ENCODE results near the gene SPECC1. TPM values are rescaled to one million over a fixed set of nuclear protein-coding genes. Genes with fewer than 3 reads are reported as not detected.

The SPECC1 gene
- polyA plus RNA-seq, 3 donors, result 36.0 to 58.4 (median 50.5) TPM

DNA sequence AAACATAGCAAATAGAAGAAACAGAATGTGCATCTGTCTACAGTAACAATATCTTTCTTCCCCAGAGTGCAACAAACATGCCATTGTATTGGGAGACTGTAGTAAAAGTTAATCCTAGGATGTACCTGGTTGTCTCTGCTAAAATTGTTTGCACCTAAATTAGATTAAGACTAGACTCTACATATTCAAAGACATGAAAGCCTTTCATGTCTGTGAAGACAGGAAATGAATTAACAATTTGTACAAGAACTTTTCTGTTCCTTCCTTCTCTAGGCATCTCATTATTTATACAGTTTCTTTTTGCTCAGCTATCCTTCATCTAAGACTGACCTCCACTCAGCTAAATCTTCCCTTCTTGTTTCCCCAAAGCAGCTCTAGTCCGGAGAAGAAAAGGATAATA, 237.5 kb downstream of the SPECC1 start:
- Mint-ChIP-seq H3K4me1 (no peaks in the 10 kb centered on the region), H3K9me3 (peaks cover 0 to 10% (median 7%) of the 10 kb centered on the region in 7 donors), H3K27me3 (ENCODE audit: low read depth in 3 of 3) (no peaks in the 10 kb centered on the region), H3K27ac (no peak overlapping the region), H3K4me3 (no peak overlapping the region), H3K36me3 (peaks cover 52 to 73% of the 10 kb centered on the region in 2 donors)
- no peak overlapping the region for H3K9ac ChIP-seq (ENCODE audit: insufficient read depth, low read length, poor library complexity, severe bottlenecking)
- no peak overlapping the region for H2AFZ ChIP-seq (ENCODE audit: insufficient read depth, low read depth, low read length, poor library complexity, severe bottlenecking)
- H3K36me3 ChIP-seq (replicated peaks in 1 of 2; ENCODE audit: control insufficient read depth in 1 of 2, insufficient read depth in 2 of 2, low read length in 2 of 2), result peaks cover 67 to 96% of the 10 kb centered on the region in 2 donors
- H3K9me3 ChIP-seq (replicated peaks in 1 of 2; ENCODE audit: control insufficient read depth in 1 of 2, insufficient read depth in 1 of 2, low read length in 2 of 2), result peaks cover 0 to 4% of the 10 kb centered on the region in 2 donors
- H3K4me3 ChIP-seq (replicated peaks in 1 of 3; ENCODE audit: low read depth in 2 of 3, low read length in 3 of 3), result no peak overlapping the region
- TF ChIP-seq, protein P1, sequence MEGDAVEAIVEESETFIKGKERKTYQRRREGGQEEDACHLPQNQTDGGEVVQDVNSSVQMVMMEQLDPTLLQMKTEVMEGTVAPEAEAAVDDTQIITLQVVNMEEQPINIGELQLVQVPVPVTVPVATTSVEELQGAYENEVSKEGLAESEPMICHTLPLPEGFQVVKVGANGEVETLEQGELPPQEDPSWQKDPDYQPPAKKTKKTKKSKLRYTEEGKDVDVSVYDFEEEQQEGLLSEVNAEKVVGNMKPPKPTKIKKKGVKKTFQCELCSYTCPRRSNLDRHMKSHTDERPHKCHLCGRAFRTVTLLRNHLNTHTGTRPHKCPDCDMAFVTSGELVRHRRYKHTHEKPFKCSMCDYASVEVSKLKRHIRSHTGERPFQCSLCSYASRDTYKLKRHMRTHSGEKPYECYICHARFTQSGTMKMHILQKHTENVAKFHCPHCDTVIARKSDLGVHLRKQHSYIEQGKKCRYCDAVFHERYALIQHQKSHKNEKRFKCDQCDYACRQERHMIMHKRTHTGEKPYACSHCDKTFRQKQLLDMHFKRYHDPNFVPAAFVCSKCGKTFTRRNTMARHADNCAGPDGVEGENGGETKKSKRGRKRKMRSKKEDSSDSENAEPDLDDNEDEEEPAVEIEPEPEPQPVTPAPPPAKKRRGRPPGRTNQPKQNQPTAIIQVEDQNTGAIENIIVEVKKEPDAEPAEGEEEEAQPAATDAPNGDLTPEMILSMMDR (IDR thresholded peaks at IDR 0.05), result no peak
- no peak overlapping the region for H3K4me2 ChIP-seq (replicated peaks; ENCODE audit: extremely low read depth, low read length, poor library complexity, severe bottlenecking)
- intact Hi-C loops (cut with micrococcal nuclease), result no loop called here
- H3K27me3 ChIP-seq (ENCODE audit: control insufficient read depth in 2 of 2, insufficient read depth in 2 of 2, low read length in 2 of 2), result no peaks in the 10 kb centered on the region
- H3K27ac ChIP-seq (ENCODE audit: low read depth in 1 of 2, low read length in 2 of 2), result no peak overlapping the region
- no peaks in the 10 kb centered on the region for H3K4me1 ChIP-seq (ENCODE audit: control insufficient read depth in 1 of 2, insufficient read depth in 2 of 2, low read length in 2 of 2)
- WGBS (ENCODE audit: insufficient coverage), result no CpG with 5 or more reads among the region's 1 CpG
- no peaks in the 10 kb centered on the region for H3K79me2 ChIP-seq (ENCODE audit: insufficient read depth, low read length)
- no peaks in the 10 kb centered on the region for H4K20me1 ChIP-seq (ENCODE audit: insufficient read depth, low read length)
- DNase-seq, result no peak

DNA sequence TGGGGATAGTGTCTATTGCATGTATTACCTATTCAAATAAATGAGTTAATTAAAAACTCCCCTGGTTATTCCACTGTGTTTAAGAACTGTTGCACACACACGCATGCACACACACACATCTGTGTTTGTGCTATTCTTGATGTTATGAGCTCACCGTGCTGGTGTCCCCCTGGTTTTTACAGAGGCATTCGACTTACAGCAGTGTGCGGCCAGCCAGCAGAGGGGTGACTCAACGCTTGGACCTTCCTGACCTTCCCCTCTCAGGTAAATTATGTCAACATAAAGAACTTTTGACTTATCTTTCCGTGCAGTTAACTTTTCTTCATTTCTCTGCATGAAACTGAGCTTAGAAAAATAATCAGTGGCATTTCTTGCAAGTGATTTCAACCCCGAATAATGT, 244.2 kb downstream of the SPECC1 start:
- H3K36me3 ChIP-seq (replicated peaks in 1 of 2; ENCODE audit: control insufficient read depth in 1 of 2, insufficient read depth in 2 of 2, low read length in 2 of 2), result peaks cover 85 to 99% of the 10 kb centered on the region in 2 donors
- no peaks in the 10 kb centered on the region for H3K9me3 ChIP-seq (replicated peaks in 1 of 2; ENCODE audit: control insufficient read depth in 1 of 2, insufficient read depth in 1 of 2, low read length in 2 of 2)
- Mint-ChIP-seq H3K9me3 (peaks cover 0 to 9% (median 4%) of the 10 kb centered on the region in 7 donors), H3K27ac (no peak overlapping the region), H3K4me3 (no peak overlapping the region), H3K36me3 (peaks cover 70 to 89% of the 10 kb centered on the region in 2 donors), H3K27me3 (ENCODE audit: low read depth in 3 of 3) (no peaks in the 10 kb centered on the region), H3K4me1 (no peaks in the 10 kb centered on the region)
- no peaks in the 10 kb centered on the region for H4K20me1 ChIP-seq (ENCODE audit: insufficient read depth, low read length)
- no peak for DNase-seq
- no peaks in the 10 kb centered on the region for H3K4me1 ChIP-seq (ENCODE audit: control insufficient read depth in 1 of 2, insufficient read depth in 2 of 2, low read length in 2 of 2)
- H3K27me3 ChIP-seq (ENCODE audit: control insufficient read depth in 2 of 2, insufficient read depth in 2 of 2, low read length in 2 of 2), result no peaks in the 10 kb centered on the region
- intact Hi-C loops (cut with micrococcal nuclease), result loop anchor here in 1 of 2 donors (10.0 kb wide), 1 partner anchor 51 kb away; no protein-coding TSS in a partner anchor
- WGBS (ENCODE audit: insufficient coverage), result 96% methylated on average over 4 of the region's 7 CpGs
- H3K27ac ChIP-seq (ENCODE audit: low read depth in 1 of 2, low read length in 2 of 2), result no peak overlapping the region
- H3K79me2 ChIP-seq (ENCODE audit: insufficient read depth, low read length), result no peaks in the 10 kb centered on the region
- no peak overlapping the region for H2AFZ ChIP-seq (ENCODE audit: insufficient read depth, low read depth, low read length, poor library complexity, severe bottlenecking)
- H3K9ac ChIP-seq (ENCODE audit: insufficient read depth, low read length, poor library complexity, severe bottlenecking), result no peak overlapping the region
- TF ChIP-seq, protein P1 (IDR thresholded peaks at IDR 0.05), result no peak
- H3K4me2 ChIP-seq (replicated peaks; ENCODE audit: extremely low read depth, low read length, poor library complexity, severe bottlenecking), result no peak overlapping the region
- H3K4me3 ChIP-seq (replicated peaks in 1 of 3; ENCODE audit: low read depth in 2 of 3, low read length in 3 of 3), result no peak overlapping the region
